T-helper 2 cell treated with Interferon-gamma antibody and Interleukin-4, amounts not matched to agents 5 μg/mL and 100 μg/mL, for 36 hours (primary cell): Measurements from ENCODE around the gene ARHGAP32.
A peak's percentile ranks its signal among the peaks of the same experiment; 100 is the strongest.

ENCODE experiments used
- DNase-seq: peaks from one replicate; pipeline ENCODE4 v3.0.0; 2021; ENCODE audit warnings: low spot score
- H3K27ac Mint-ChIP-seq: one replicate; pipeline ENCODE4 v1.8.0; 2021; ENCODE audit warnings: mild to moderate bottlenecking, mixed read lengths
- H3K27me3 Mint-ChIP-seq: one replicate; pipeline ENCODE4 v1.8.0; 2021; ENCODE audit warnings: low read depth, mixed read lengths
- H3K36me3 Mint-ChIP-seq: one replicate; pipeline ENCODE4 v1.8.0; 2021; ENCODE audit warnings: low read depth, mixed read lengths
- H3K4me1 Mint-ChIP-seq: one replicate; pipeline ENCODE4 v1.8.0; 2021; ENCODE audit warnings: low read depth, mixed read lengths
- H3K4me3 Mint-ChIP-seq: one replicate; pipeline ENCODE4 v1.8.0; 2022; ENCODE audit warnings: mild to moderate bottlenecking, moderate library complexity, mixed read lengths
- H3K9me3 Mint-ChIP-seq: one replicate; pipeline ENCODE4 v1.8.0; 2021; ENCODE audit warnings: mixed read lengths

The ARHGAP32 gene

GRCh38 chr11:129061492-129062230, 130.5 kb downstream of the ARHGAP32 start:
- no peaks in the 10 kb centered on the region for H3K4me1 Mint-ChIP-seq
- DNase-seq, result no peak
- no peak overlapping the region for H3K27ac Mint-ChIP-seq
- H3K36me3 Mint-ChIP-seq, result no peaks in the 10 kb centered on the region
- H3K4me3 Mint-ChIP-seq, result no peak overlapping the region
- no peaks in the 10 kb centered on the region for H3K9me3 Mint-ChIP-seq
- no peaks in the 10 kb centered on the region for H3K27me3 Mint-ChIP-seq

DNA sequence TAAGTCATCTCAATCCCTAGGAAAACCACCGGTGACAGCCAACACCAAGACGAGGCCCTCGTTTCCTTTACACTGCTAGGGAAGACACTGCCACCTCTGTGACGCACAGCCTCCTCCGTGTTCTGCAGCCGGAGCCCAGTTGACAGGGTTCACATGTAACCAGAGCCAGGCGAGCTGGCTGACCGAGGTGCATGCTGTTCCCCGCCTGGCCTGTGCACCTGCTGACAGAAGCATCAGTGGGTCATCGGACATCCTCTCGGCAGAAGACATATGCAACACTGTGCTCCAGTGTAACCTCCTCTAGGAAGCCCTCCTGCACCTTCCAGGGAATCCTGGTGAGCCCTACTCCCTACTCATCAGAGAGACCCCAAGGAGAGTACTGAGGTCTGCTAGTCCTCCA, 135.2 kb downstream of the ARHGAP32 start:
- Mint-ChIP-seq H3K27ac (no peak overlapping the region), H3K9me3 (no peaks in the 10 kb centered on the region), H3K27me3 (peaks cover 3% of the 10 kb centered on the region), H3K4me3 (no peak overlapping the region), H3K36me3 (no peaks in the 10 kb centered on the region), H3K4me1 (no peaks in the 10 kb centered on the region)
- DNase-seq, result no peak

DNA sequence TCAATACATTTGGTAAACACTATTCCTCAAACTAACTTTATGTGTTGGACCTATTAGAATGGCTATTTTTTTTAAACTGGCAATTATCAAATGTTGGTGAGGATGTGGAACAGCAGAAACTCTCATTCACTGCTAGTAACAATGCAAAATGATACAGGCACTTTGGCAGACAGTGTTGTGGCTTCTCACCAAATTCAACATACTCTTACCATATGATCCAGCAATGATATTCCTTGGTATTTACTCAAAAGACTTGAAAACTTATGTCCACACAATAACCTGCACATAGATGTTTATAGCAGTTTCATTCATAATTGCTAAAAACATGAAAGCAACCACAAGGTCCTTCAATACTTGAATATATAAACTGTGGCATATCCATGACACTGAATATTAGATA, 136.9 kb downstream of the ARHGAP32 start:
- Mint-ChIP-seq H3K4me3 (no peak overlapping the region), H3K9me3 (no peaks in the 10 kb centered on the region), H3K27ac (no peak overlapping the region), H3K4me1 (no peaks in the 10 kb centered on the region), H3K36me3 (no peaks in the 10 kb centered on the region), H3K27me3 (peaks cover 3% of the 10 kb centered on the region)
- no peak for DNase-seq

GRCh38 chr11:129048911-129049310, 143.2 kb downstream of the ARHGAP32 start:
- Mint-ChIP-seq H3K36me3 (no peaks in the 10 kb centered on the region), H3K9me3 (no peaks in the 10 kb centered on the region), H3K27me3 (no peaks in the 10 kb centered on the region), H3K4me1 (no peaks in the 10 kb centered on the region), H3K4me3 (no peak overlapping the region), H3K27ac (no peak overlapping the region)
- no peak for DNase-seq

GRCh38 chr11:129045150-129045549, 147.0 kb downstream of the ARHGAP32 start:
- Mint-ChIP-seq H3K4me1 (no peaks in the 10 kb centered on the region), H3K9me3 (no peaks in the 10 kb centered on the region), H3K36me3 (no peaks in the 10 kb centered on the region), H3K4me3 (no peak overlapping the region), H3K27ac (no peak overlapping the region), H3K27me3 (peaks cover 2% of the 10 kb centered on the region)
- no peak for DNase-seq

DNA sequence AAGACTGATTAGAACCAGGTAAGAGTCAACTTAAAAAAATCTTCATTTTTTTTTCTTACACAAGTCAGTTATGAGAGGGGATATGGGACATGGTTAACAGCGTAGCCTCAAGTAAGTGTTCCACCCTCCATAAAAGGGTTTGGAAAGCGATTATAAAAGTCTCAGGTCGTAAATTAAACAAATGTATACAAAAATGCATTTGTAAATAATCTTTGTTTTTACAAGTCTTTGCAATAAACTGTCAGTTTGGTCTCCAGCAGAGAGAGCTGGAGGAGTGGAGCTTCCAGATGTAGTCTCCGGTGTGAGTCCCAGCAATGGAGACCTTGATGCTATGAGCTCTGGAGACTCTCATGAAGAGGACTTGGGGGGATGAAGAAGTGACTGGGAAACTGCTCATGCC, 149.6 kb downstream of the ARHGAP32 start:
- no peak overlapping the region for H3K27ac Mint-ChIP-seq
- H3K4me1 Mint-ChIP-seq, result no peaks in the 10 kb centered on the region
- H3K27me3 Mint-ChIP-seq, result peaks cover 2% of the 10 kb centered on the region
- no peaks in the 10 kb centered on the region for H3K9me3 Mint-ChIP-seq
- H3K36me3 Mint-ChIP-seq, result no peaks in the 10 kb centered on the region
- DNase-seq, result no peak
- H3K4me3 Mint-ChIP-seq, result no peak overlapping the region

DNA sequence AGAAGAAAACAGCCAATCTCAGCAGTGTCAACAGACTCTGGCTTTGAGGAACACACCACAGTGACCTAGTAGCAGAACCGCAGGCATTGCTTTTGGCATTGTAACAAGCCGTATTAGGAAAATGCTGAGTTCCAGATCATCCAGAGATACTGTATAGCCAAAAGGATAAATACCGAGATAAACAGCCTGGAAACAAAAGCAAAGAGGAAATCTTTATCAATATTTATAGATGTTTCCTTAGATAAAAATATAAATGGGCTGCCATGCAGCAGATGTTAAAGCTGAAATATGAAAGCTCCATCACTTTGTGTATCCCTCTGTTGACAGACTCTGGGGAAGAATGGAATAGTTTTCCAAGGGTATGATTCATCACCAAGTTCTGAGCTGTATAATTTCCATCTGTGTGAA, 150.5 kb downstream of the ARHGAP32 start:
- Mint-ChIP-seq H3K4me1 (no peaks in the 10 kb centered on the region), H3K4me3 (no peak overlapping the region), H3K27ac (no peak overlapping the region), H3K27me3 (peaks cover 2% of the 10 kb centered on the region), H3K9me3 (no peaks in the 10 kb centered on the region), H3K36me3 (no peaks in the 10 kb centered on the region)
- no peak for DNase-seq

- Mint-ChIP-seq H3K4me1 (no peaks in the 10 kb centered on the region), H3K9me3 (no peaks in the 10 kb centered on the region), H3K27me3 (peaks cover 2% of the 10 kb centered on the region), H3K4me3 (no peak overlapping the region), H3K27ac (no peak overlapping the region), H3K36me3 (no peaks in the 10 kb centered on the region)
- no peak for DNase-seq
These were observed 151.2 kb downstream of the ARHGAP32 start for GRCh38 chr11:129040934-129041333.

- Mint-ChIP-seq H3K4me1 (no peaks in the 10 kb centered on the region), H3K9me3 (no peaks in the 10 kb centered on the region), H3K36me3 (no peaks in the 10 kb centered on the region), H3K27me3 (peaks cover 5% of the 10 kb centered on the region), H3K27ac (no peak overlapping the region), H3K4me3 (no peak overlapping the region)
- DNase-seq, result no peak
These were observed 156.9 kb downstream of the ARHGAP32 start for GRCh38 chr11:129035244-129035643.

DNA sequence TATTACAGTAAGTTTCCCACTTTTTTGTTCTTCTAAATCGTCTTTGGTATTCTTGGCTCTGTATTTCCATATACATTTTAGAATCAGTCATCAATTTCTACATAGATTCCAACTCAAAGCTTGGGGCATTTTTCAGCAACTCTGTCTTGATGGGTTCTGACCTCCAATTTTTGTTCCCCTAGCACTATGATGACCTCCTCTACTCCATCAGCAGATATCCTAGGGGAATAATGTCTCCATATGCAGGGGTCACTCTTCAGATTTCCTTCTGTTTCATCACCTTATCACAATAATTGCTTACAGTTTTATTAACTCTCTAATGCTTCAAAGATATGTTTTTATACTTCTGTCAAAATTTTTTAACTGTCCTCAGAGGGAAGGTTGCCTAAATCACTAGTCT, 158.1 kb downstream of the ARHGAP32 start:
- DNase-seq, result no peak
- Mint-ChIP-seq H3K9me3 (no peaks in the 10 kb centered on the region), H3K4me3 (no peak overlapping the region), H3K27me3 (peaks cover 5% of the 10 kb centered on the region), H3K36me3 (no peaks in the 10 kb centered on the region), H3K4me1 (no peaks in the 10 kb centered on the region), H3K27ac (no peak overlapping the region)

- Mint-ChIP-seq H3K27ac (no peak overlapping the region), H3K4me3 (peak overlapping the region; percentile 45), H3K27me3 (peaks cover 15% of the 10 kb centered on the region), H3K36me3 (no peaks in the 10 kb centered on the region), H3K4me1 (peaks cover 20% of the 10 kb centered on the region), H3K9me3 (no peaks in the 10 kb centered on the region)
- DNase-seq, result no peak
These were observed 168.0 kb downstream of the ARHGAP32 start for GRCh38 chr11:129023968-129024676.

- Mint-ChIP-seq H3K27ac (no peak overlapping the region), H3K9me3 (no peaks in the 10 kb centered on the region), H3K27me3 (peaks cover 21% of the 10 kb centered on the region), H3K4me3 (no peak overlapping the region), H3K4me1 (peaks cover 20% of the 10 kb centered on the region), H3K36me3 (no peaks in the 10 kb centered on the region)
- DNase-seq, result no peak
These were observed 170.8 kb downstream of the ARHGAP32 start for GRCh38 chr11:129021295-129021694.

- DNase-seq, result no peak
- Mint-ChIP-seq H3K4me3 (no peak overlapping the region), H3K27ac (no peak overlapping the region), H3K9me3 (no peaks in the 10 kb centered on the region), H3K36me3 (no peaks in the 10 kb centered on the region), H3K4me1 (peaks cover 16% of the 10 kb centered on the region), H3K27me3 (peaks cover 21% of the 10 kb centered on the region)
These were observed 173.1 kb downstream of the ARHGAP32 start for GRCh38 chr11:129018991-129019390.

DNA sequence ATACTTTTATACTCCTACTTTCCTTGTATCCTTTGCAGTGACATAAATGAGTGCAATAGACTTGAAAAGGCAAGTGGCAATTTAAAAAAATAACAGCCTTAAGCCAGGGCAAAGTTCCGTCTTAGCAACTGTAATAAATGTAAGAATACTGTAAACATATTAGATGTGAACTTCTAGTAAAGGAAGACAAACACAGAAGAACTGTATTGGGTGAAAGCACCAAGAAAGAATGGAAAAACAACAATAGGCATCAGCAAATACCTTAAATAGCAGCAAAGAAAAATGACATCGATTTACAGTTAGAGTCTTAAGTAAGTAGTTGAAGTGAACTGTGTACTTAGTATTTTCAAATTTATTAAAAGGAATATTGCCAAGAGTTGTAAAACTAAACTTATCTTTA, 174.0 kb downstream of the ARHGAP32 start:
- Mint-ChIP-seq H3K27me3 (peaks cover 20% of the 10 kb centered on the region), H3K4me3 (no peak overlapping the region), H3K36me3 (no peaks in the 10 kb centered on the region), H3K27ac (no peak overlapping the region), H3K9me3 (no peaks in the 10 kb centered on the region), H3K4me1 (peaks cover 13% of the 10 kb centered on the region)
- DNase-seq, result no peak
